Stimulated activated memory B cell treated with anti-CD40 and anti-IgM and Interleukin-4, amounts not matched to agents 10 μg/mL and 1 μg/mL and 100 μg/mL, for 72 hours (primary cell): ENCODE results near the gene EIF4G1.
A peak's percentile ranks its signal among the peaks of the same experiment; 100 is the strongest.

Experiments
- ATAC-seq: fragments of 150-1000 bp; cut with Tn5 transposase; 2 replicates; pipeline ENCODE4 v1.10.0; 2021
- H3K27ac Mint-ChIP-seq: one replicate; pipeline ENCODE4 v1.8.0; 2022; ENCODE audit warnings: mild to moderate bottlenecking, mixed read lengths
- H3K27me3 Mint-ChIP-seq: one replicate; pipeline ENCODE4 v1.8.0; 2022; ENCODE audit warnings: mixed read lengths
- H3K36me3 Mint-ChIP-seq: one replicate; pipeline ENCODE4 v1.8.0; 2022; ENCODE audit warnings: mixed read lengths
- H3K4me1 Mint-ChIP-seq: one replicate; pipeline ENCODE4 v1.8.0; 2022; ENCODE audit warnings: mixed read lengths
- H3K4me3 Mint-ChIP-seq: one replicate; pipeline ENCODE4 v1.8.0; 2022; ENCODE audit warnings: mild to moderate bottlenecking, moderate library complexity, mixed read lengths
- H3K9me3 Mint-ChIP-seq: one replicate; pipeline ENCODE4 v1.8.0; 2022; ENCODE audit warnings: mixed read lengths

EIF4G1 gene

DNA sequence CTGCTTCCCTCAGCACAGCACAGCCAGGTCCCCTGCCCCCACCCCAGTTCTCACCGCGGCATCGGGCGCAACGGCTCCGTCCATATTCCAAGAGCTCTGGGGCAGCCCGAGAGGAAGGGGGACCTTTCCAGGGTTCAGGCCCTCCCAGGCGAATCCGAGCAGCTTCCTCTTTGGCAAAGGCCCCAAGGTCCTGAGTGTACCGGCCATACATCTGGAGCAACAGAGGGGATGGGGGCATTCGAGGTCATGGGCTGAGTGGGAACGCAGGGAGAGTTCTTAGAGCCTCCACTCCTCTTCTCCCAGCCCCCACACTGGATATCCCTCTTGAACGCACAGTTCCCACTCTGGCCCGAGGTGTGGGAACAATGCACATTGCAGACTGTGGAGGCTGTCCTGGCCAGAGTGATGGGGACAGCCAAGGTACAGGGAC lies 44.5 kb downstream of the EIF4G1 start:
- no peaks in the 10 kb centered on the region for H3K27me3 Mint-ChIP-seq
- no peak overlapping the region for H3K27ac Mint-ChIP-seq
- peaks cover 5% of the 10 kb centered on the region for H3K36me3 Mint-ChIP-seq
- ATAC-seq, result no peak
- H3K4me1 Mint-ChIP-seq, result peaks cover 28% of the 10 kb centered on the region
- H3K9me3 Mint-ChIP-seq, result no peaks in the 10 kb centered on the region
- no peak overlapping the region for H3K4me3 Mint-ChIP-seq

DNA sequence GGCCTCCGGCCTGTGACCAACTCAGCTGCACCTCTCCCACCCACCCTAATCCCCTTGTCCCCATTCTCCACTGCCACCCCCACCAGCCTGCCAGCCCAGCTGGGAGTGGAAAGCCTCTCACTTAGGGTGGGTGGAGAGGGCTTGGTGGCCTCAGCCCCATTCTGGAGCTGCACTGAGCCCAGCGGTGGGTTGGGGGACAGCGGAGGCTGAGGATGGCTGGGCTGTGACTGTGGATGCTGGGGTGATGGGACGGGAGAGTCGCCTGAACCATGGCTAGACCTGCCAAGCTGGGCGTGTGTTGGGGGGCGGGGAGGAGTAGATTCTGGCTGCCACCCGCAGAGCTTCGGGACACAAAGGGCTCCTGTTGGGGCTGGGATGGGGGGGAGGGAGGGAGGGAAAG lies 45.2 kb downstream of the EIF4G1 start:
- Mint-ChIP-seq H3K27ac (no peak overlapping the region), H3K9me3 (no peaks in the 10 kb centered on the region), H3K4me3 (no peak overlapping the region), H3K36me3 (peaks cover 5% of the 10 kb centered on the region), H3K4me1 (peaks cover 35% of the 10 kb centered on the region), H3K27me3 (no peaks in the 10 kb centered on the region)
- ATAC-seq, result no peak

DNA sequence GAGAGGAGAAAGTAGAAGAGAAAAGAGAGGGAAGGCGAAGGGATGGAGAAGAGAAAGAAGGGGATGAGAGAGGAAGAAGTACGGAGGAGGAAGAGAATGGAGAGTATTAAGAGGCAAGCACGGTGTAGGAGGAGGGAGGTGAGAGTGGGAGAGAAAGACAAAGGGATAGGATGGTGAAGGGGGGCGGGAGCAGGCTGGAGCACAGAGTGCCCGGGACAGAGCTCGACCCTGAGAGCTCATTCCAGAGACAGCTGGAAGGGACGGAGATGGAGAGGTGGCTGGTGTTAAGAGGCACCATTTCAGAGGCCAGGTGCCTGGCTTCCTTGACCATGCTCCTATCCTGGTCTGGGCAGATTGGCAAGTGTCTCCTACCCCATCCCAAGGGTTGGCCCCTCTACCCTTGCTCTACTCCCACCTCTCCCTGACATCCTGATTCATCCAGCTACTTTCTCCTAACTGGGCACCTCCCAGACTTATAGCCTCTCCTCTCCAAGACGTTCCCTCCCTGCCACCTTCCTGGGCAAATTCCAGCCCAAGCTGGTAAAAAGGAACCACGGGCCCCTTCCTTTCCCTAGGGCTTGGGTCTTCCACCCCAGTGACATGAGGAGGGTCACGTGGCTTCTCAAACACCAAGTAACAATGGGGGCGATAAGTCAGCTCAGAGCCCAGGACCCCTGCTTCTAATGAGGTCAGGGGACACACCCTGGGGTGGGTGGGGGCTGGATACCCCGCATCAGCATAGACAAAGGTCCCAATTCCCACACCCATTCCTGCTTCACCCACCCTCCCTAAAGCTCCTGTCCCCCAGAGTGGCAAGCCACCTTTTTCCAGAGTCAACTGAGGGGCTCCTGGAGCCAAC lies 45.9 kb downstream of the EIF4G1 start:
- H3K4me3 Mint-ChIP-seq, result peak overlapping the region; percentile 79
- H3K27ac Mint-ChIP-seq, result no peak overlapping the region
- peaks cover 42% of the 10 kb centered on the region for H3K4me1 Mint-ChIP-seq
- H3K9me3 Mint-ChIP-seq, result no peaks in the 10 kb centered on the region
- ATAC-seq, result no peak
- H3K27me3 Mint-ChIP-seq, result no peaks in the 10 kb centered on the region
- H3K36me3 Mint-ChIP-seq, result peaks cover 7% of the 10 kb centered on the region

DNA sequence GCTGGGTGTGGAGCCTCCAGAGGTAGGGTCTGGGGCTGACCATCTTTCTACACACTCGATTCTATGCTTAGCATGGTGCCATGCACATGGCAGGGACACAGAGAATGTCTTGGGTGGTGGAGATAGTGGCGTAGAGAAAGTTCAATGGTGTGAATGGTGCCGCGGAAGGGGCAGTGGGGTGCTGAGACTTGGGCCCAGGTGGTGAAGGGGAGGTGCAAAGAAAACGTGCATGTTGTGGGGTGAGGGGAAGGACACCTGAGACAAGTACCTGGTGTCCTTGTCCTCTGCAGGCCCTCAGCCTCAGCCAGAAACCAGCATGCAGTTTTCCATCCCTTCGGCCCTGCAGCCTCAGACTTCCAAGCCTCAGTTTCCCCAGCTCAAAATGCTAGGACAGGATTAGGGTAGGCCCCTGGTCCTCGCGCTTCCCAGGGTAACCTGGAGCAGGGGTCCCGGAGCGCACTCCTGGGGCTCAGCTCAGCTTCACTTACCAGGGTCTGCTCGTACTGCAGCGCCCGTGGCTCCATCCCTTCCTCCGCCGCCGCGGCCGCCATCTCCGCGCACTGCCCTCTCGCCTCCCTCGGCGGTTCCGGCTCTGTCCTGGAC lies 46.6 kb downstream of the EIF4G1 start:
- H3K27ac Mint-ChIP-seq, result no peak overlapping the region

DNA sequence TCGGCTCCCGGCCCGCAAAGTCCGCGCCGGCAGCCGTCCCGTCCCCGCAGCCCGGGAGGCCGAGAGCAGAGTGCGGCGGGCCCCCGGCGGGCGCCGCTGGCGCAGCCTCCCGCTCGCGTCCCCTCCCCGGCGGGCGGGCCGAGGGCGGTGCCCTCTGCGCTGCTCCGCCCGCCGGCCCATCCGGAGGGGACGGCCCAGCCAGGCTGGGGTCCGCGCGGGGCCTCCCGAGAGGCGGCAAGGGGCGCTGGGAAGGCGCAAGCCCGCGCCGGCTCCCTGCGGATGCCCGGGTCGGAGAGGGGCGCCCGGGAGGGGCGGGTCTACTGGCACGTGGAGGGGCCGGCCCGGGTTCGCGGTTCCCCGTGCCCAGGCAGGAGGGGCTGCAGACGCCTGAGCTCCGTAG lies 47.1 kb downstream of the EIF4G1 start, which contains the start of the genes CLCN2 and POLR2H:
CLCN2 (minus strand) TSS at position 74 of the 400 bp plus-strand sequence. CDS start 126 bp downstream, outside the sequence.
POLR2H (plus strand) TSS at position 179 of the 400 bp plus-strand sequence. CDS start 1,783 bp downstream, outside the sequence.
- peak within 1 kb of the TSS; percentile 91 for H3K4me3 Mint-ChIP-seq
- peaks cover 43% of the 10 kb centered on the region for H3K4me1 Mint-ChIP-seq
- peak within 1 kb of the TSS; percentile 81 for H3K27ac Mint-ChIP-seq
- H3K9me3 Mint-ChIP-seq, result no peaks in the 10 kb centered on the region
- H3K36me3 Mint-ChIP-seq, result peaks cover 8% of the 10 kb centered on the region
- ATAC-seq, result peak; percentile 59
- no peaks in the 10 kb centered on the region for H3K27me3 Mint-ChIP-seq

More for the DNA sequence above, 46.6 kb downstream of the EIF4G1 start:
- no peaks in the 10 kb centered on the region for H3K27me3 Mint-ChIP-seq
- H3K9me3 Mint-ChIP-seq, result no peaks in the 10 kb centered on the region
- peak overlapping the region; percentile 79 for H3K4me3 Mint-ChIP-seq
- no peak for ATAC-seq
- peaks cover 43% of the 10 kb centered on the region for H3K4me1 Mint-ChIP-seq
- H3K36me3 Mint-ChIP-seq, result peaks cover 8% of the 10 kb centered on the region

DNA sequence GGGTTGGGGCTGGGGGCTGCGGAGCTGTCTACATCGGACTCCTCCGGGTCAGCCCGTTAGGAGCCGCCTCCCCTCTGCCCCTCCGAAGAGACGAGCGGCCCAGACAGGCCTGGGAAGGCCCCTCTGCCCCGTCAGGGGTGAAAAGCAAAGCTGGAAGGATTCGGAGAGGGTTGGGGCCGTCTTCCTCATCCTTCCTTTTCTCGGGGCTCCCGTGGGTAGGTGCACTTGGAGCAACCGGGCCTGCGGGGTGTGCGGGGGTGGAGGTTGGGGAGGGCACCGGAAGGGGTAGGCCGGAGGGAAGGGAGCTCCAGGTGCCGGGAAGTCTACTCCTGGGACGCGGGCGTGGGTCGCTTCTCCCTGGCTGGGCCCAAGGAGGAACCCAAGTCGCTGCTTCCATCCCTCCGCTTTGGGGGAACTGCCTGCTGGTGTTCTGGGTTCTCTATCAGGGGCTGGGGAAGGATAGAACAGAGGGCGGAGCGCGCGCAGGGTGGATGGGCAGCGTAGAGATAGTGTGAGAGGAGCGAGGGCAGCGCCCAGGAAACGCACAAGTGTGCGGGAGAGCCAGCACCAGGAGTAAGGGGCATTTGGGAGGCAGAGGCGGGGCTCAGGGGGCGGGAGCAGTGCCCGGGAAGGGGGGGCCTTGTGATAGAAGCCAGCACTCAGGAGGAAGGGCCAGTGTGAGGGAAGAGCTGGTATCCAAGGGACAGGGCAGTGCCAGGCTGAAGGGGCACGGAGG lies 47.7 kb downstream of the EIF4G1 start:
- Mint-ChIP-seq H3K4me3 (peak overlapping the region; percentile 91), H3K27me3 (no peaks in the 10 kb centered on the region)
- peak; percentile 37 for ATAC-seq

DNA sequence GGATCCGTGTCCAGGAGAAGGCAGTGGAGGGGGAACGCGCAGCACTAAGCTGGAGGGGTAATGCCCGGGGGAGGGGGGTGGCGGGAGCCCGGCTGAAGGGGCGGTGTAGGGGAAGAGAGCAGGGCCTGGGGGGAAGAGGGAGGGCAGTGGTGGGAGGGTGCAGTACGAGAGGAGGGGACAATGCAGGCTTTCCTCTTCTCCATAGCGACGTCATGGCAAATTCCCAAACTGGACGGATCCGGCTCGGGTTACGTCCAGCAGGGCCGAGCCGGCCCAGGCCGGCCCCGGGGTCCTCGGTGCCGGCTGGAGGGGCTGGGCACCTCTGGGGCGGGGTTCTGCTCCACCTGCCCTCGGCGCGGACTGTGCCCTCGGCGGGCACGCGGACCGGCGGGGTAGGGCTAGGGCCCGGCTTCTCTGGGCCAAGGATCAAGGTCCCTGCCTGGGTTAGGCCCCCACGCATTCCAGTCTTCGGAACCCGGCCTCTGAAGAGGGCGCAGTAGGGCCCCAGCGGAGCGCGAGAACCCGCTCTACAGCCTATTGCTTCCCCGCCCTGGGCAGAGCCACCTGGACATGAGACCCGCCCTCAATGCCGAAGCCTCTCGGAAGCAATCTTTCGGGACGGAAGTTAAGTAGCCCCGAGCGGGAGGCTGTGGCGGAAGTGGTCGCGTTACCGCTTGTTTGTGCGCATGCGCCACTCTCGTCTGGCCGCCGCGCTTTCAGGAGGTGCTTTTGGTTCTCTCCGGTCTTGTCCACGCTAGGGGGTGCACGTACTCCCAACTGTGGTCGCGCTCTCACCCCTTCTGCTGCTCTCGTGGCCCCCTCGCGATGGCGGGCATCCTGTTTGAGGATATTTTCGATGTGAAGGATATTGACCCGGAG lies 48.5 kb downstream of the EIF4G1 start:
- peak; percentile 94 for ATAC-seq
- peak overlapping the region; percentile 91 for H3K4me3 Mint-ChIP-seq
- peaks cover 21% of the 10 kb centered on the region for H3K36me3 Mint-ChIP-seq

More for the DNA sequence above, 47.7 kb downstream of the EIF4G1 start:
- peaks cover 43% of the 10 kb centered on the region for H3K4me1 Mint-ChIP-seq
- peaks cover 13% of the 10 kb centered on the region for H3K36me3 Mint-ChIP-seq
- peak overlapping the region; percentile 81 for H3K27ac Mint-ChIP-seq
- no peaks in the 10 kb centered on the region for H3K9me3 Mint-ChIP-seq

DNA sequence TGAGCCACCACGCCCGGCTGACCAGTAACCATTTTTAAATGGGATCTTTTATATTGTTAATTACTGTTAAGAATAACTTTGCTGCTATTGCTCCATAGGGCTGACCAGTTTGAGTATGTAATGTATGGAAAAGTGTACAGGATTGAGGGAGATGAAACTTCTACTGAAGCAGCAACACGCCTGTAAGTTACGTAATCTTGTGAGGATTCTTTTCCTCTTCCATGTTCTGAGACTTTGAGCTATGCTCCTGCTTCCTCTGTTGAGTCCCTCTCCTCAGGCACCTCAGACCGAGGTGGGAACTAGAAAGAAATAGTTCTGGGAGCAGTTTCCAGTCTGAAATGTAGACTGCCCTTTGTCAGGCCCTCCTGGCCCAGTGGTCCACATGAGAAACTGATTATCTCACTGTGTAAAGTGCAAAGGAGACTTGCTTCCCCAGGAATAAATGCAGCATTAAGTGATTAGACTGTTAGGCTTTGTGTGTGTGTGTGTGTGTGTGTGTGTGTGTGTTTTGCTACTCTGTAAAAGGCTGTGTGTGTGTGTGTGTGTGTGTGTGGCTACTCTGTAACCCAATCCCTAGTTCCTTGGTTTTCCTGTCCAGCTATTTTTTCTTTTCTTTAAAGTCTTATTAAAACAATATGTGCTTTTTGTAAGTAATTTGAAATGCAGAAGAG lies 52.3 kb downstream of the EIF4G1 start:
- H3K27ac Mint-ChIP-seq, result no peak overlapping the region
- H3K36me3 Mint-ChIP-seq, result peaks cover 32% of the 10 kb centered on the region
- H3K27me3 Mint-ChIP-seq, result no peaks in the 10 kb centered on the region
- no peaks in the 10 kb centered on the region for H3K9me3 Mint-ChIP-seq
- no peak overlapping the region for H3K4me3 Mint-ChIP-seq
- no peak for ATAC-seq
- H3K4me1 Mint-ChIP-seq, result peaks cover 28% of the 10 kb centered on the region

More for the DNA sequence above, 48.5 kb downstream of the EIF4G1 start:
- H3K9me3 Mint-ChIP-seq, result no peaks in the 10 kb centered on the region
- H3K27ac Mint-ChIP-seq, result peak overlapping the region; percentile 81
- peaks cover 43% of the 10 kb centered on the region for H3K4me1 Mint-ChIP-seq
- no peaks in the 10 kb centered on the region for H3K27me3 Mint-ChIP-seq

DNA sequence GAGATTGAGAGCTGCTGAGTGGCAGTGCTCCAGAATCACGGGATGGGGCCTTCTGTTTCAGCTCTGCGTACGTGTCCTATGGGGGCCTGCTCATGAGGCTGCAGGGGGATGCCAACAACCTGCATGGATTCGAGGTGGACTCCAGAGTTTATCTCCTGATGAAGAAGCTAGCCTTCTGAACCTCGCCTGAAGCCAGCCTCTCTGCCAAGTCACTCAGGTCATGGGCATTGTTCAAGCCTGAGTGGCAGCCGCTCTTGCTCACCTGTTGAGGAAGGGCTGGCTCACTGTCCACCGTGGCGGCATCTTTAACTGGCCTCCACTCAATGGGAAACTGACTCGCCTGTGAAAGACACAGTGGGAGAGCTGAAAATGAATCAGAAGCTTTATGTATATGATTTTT lies 53.7 kb downstream of the EIF4G1 start:
- Mint-ChIP-seq H3K4me1 (peaks cover 21% of the 10 kb centered on the region), H3K27ac (no peak overlapping the region)

DNA sequence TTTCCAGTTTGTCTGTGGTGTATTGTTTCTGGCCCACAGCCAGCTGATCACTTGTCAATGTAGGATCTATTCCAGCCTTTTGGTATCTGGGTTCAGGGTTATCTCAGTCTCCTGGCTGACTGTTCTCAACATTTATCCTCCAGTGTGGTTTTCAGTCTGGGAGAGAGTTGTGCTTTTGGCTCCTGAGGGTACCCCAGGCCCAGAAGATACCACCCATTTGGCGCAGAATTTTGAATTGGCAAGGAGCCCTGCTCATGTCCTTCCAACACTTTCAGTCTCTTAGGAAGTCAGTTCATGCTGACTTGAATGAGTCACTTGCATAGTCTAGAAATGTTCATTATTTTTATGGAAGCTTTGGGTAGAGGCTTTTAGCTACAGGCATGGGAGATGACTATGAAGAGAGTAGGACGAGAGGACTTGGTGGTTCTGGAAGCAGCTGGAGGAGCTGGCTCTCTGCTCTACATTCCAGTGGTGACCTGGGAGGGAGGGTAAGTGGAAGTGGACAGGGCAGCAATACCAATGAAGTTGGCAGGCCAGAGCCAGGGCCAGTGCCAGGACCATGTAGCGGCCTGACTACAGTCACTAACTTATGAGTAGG lies 54.3 kb downstream of the EIF4G1 start:
- no peak overlapping the region for H3K27ac Mint-ChIP-seq
- peaks cover 32% of the 10 kb centered on the region for H3K36me3 Mint-ChIP-seq
- no peaks in the 10 kb centered on the region for H3K9me3 Mint-ChIP-seq

More for the DNA sequence above, 53.7 kb downstream of the EIF4G1 start:
- no peak overlapping the region for H3K4me3 Mint-ChIP-seq
- ATAC-seq, result no peak
- H3K36me3 Mint-ChIP-seq, result peaks cover 32% of the 10 kb centered on the region
- no peaks in the 10 kb centered on the region for H3K9me3 Mint-ChIP-seq
- no peaks in the 10 kb centered on the region for H3K27me3 Mint-ChIP-seq

DNA sequence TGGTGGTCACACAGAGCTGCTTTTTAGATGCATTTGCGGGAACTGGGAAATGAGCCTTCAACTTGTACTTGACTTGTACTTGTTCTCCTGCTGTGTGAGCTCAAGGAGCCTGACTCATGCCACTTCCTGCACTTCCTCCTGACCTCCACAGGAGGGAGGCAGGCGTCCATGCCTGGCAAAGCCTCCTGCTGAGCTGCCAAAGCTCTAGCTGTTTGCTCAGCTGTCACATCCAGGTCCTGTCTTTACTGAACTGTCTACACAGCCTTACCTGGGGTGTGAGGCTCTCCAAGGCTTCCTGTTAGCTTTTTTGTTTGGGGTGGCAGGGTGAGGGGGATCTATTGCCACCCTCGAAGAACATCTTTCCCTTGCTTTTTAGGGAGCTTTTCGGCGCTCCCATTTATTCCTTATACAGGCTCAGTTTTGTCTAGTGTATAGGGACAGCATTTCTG lies 57.2 kb downstream of the EIF4G1 start:
- Mint-ChIP-seq H3K4me1 (no peaks in the 10 kb centered on the region), H3K27me3 (peaks cover 16% of the 10 kb centered on the region), H3K27ac (no peak overlapping the region), H3K9me3 (no peaks in the 10 kb centered on the region), H3K36me3 (peaks cover 24% of the 10 kb centered on the region), H3K4me3 (no peak overlapping the region)
- peak; percentile 75 for ATAC-seq

More for the DNA sequence above, 54.3 kb downstream of the EIF4G1 start:
- H3K27me3 Mint-ChIP-seq, result no peaks in the 10 kb centered on the region
- ATAC-seq, result no peak
- H3K4me3 Mint-ChIP-seq, result no peak overlapping the region
- peaks cover 17% of the 10 kb centered on the region for H3K4me1 Mint-ChIP-seq

DNA sequence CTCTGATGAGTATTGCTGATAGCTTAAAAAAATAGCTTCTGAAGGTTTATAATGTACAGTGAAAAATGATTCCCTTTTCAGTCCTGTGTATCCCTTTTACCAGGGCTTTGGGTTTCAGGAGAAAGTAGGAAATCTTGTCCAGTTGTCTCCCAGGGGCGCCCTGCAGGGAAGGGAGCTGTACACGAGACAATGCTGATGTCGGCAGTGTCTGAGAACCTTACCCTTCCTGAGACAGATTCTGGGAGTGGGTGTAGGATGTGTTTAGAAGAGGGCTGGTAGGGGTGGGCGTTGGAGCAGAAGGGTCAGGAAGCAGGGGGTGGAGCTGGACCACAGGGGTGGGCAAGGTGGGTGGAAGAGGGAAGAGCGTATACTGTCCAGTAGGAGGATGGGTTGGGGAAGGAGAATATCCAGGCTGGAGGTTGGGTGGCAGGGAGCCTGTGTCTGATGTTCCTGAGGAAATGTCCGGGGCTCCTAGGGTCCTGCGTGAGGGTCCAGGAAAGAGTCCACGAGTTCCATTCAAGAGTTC lies 58.0 kb downstream of the EIF4G1 start:
- Mint-ChIP-seq H3K27me3 (peaks cover 24% of the 10 kb centered on the region), H3K4me3 (no peak overlapping the region)
- ATAC-seq, result no peak

DNA sequence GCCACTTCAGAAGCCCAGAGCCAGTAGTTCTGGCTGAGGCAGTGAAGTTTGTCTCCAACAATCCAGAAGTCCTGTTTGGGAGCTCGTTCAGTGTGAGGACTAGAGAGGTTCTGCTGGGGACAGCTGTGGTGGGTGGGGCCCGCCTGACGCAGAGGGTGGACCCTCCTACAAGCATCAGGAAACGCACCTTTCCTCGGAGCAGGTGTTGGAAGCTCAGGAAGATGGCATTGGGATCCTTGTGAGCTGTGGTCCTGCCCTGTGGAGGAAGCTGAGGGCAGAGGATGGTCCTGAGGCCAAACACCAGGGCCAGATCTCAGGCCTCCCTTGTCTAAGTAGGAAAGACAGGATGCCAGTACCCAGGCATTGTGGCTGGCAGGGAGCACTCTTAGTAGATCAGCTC lies 58.5 kb downstream of the EIF4G1 start:
- Mint-ChIP-seq H3K27ac (no peak overlapping the region), H3K4me3 (no peak overlapping the region), H3K4me1 (no peaks in the 10 kb centered on the region), H3K9me3 (no peaks in the 10 kb centered on the region), H3K27me3 (peaks cover 29% of the 10 kb centered on the region), H3K36me3 (peaks cover 11% of the 10 kb centered on the region)
- no peak for ATAC-seq

More for the DNA sequence above, 58.0 kb downstream of the EIF4G1 start:
- Mint-ChIP-seq H3K27ac (no peak overlapping the region), H3K4me1 (no peaks in the 10 kb centered on the region), H3K9me3 (no peaks in the 10 kb centered on the region), H3K36me3 (peaks cover 16% of the 10 kb centered on the region)
